Ascending aorta (tissue), 2 donors: ENCODE results near the gene AXDND1. TPM values are rescaled to one million over a fixed set of nuclear protein-coding genes. Genes with fewer than 3 reads are reported as not detected.
"Not testable (repeated sequence)": the region's sequence is repeated elsewhere in the genome, so short reads cannot be mapped to it uniquely, and the experiment has no call there.

ENCODE experiments used
- DNase-seq, 2 donors: peaks; one replicate each; pipeline ENCODE4 v3.0.0-alpha.2; 2019; ENCODE audit warnings: low spot score in 2 of 2
- H3K27ac ChIP-seq, 2 donors: fragments of 200-600 bp; sonication (generic); one replicate each; pipeline ENCODE4 v1.5.1; 2016 to 2017; ENCODE audit warnings: mild to moderate bottlenecking in 1 of 2
- H3K27me3 ChIP-seq: fragments of 200-600 bp; sonication (generic); one replicate; pipeline ENCODE4 v1.5.1; 2017
- H3K36me3 ChIP-seq, 2 donors: fragments of 200-600 bp; sonication (generic); one replicate each; pipeline ENCODE4 v1.5.1; 2016
- H3K4me1 ChIP-seq, 2 donors: fragments of 200-600 bp; sonication (generic); one replicate each; pipeline ENCODE4 v1.5.1; 2016 to 2017; ENCODE audit warnings: mild to moderate bottlenecking in 1 of 2
- H3K4me3 ChIP-seq, 2 donors: fragments of 200-600 bp; sonication (generic); one replicate each; pipeline ENCODE4 v1.5.1; 2016 to 2017; ENCODE audit warnings: mild to moderate bottlenecking in 1 of 2
- H3K9me3 ChIP-seq, 2 donors: fragments of 200-600 bp; sonication (generic); one replicate each; pipeline ENCODE4 v1.5.1; 2016
- intact Hi-C: fragments of 100-400 bp; cut with DNase I; formaldehyde crosslinking; loops from one replicate; pipeline ENCODE4 v1.15.1; 2023
- total RNA-seq: library from RNA; depleted of rRNA; stranded (reverse); fragments of >200 nt; gene quantifications from one replicate; pipeline ENCODE4 v1.1.0, GENCODE V29; 2016
- TF ChIP-seq, protein P1 (sequence below), 3 experiments: fragments of 200-600 bp in 2 of 3; fragments of 450-650 bp in 1 of 3; sonication (generic) in 2 of 3; IDR thresholded peaks; one replicate each; pipeline ENCODE4 v1.5.1; 2016 to 2019; ENCODE audit warnings: antibody characterized with exemption in 3 of 3, mild to moderate bottlenecking in 1 of 3, moderate library complexity in 1 of 3

Gene AXDND1
- total RNA-seq, 1 donor from 2014 or later: not detected

DNA sequence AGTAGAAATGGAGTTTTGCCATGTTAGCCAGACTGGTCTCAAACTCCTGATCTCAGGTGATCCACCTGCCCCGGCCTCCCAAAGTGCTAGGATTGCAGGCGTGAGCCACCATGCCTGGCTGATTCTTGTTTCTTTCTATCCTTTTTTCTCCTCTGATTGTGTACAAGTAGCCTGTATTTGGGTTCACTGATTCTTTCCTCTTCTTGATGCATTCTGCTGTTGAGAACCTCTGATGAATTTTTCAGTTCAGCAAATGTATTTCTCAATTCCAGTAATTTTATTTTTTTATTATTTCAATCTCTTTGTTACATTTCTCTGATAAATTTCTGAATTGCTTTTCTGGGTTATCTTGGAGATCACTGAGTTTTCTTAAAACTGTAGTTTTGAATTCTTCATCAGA lies 58.8 kb downstream of the AXDND1 start:
- Histone ChIP-seq H3K4me1 (no peaks in the 10 kb centered on the region), H3K27ac (no peak overlapping the region), H3K9me3 (peaks cover 0 to 10% of the 10 kb centered on the region in 2 donors), H3K4me3 (no peak overlapping the region), H3K27me3 (no peaks in the 10 kb centered on the region), H3K36me3 (no peaks in the 10 kb centered on the region)
- no peak for DNase-seq
- TF ChIP-seq, protein P1, sequence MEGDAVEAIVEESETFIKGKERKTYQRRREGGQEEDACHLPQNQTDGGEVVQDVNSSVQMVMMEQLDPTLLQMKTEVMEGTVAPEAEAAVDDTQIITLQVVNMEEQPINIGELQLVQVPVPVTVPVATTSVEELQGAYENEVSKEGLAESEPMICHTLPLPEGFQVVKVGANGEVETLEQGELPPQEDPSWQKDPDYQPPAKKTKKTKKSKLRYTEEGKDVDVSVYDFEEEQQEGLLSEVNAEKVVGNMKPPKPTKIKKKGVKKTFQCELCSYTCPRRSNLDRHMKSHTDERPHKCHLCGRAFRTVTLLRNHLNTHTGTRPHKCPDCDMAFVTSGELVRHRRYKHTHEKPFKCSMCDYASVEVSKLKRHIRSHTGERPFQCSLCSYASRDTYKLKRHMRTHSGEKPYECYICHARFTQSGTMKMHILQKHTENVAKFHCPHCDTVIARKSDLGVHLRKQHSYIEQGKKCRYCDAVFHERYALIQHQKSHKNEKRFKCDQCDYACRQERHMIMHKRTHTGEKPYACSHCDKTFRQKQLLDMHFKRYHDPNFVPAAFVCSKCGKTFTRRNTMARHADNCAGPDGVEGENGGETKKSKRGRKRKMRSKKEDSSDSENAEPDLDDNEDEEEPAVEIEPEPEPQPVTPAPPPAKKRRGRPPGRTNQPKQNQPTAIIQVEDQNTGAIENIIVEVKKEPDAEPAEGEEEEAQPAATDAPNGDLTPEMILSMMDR (IDR thresholded peaks at IDR 0.05): no peak
- intact Hi-C loops: no loop called here

DNA sequence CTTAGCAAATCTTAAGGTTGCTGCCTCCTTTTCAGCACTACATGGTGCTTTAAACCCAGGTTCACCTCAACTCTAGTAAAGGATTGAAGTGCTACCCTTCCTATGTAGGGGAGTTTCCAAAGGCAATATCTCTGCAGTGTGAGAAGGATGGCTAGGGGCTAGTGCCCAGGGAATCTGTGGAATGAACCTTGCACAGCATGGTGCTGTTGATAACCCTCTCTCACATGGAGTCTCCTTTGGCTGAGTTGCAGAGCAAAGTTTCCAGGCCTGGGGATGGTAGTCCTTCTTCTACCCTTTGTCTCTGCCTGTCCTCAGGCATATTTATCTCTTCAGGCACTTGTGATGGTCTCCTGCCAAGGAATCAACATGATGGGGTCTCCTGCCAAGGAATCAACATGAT lies 59.4 kb downstream of the AXDND1 start:
- Histone ChIP-seq H3K4me3 (no peak overlapping the region), H3K9me3 (peaks cover 0 to 10% of the 10 kb centered on the region in 2 donors), H3K4me1 (no peaks in the 10 kb centered on the region), H3K27me3 (no peaks in the 10 kb centered on the region), H3K36me3 (no peaks in the 10 kb centered on the region), H3K27ac (no peak overlapping the region)
- DNase-seq: no peak
- TF ChIP-seq, protein P1 (IDR thresholded peaks at IDR 0.05): no peak
- intact Hi-C loops: no loop called here

DNA sequence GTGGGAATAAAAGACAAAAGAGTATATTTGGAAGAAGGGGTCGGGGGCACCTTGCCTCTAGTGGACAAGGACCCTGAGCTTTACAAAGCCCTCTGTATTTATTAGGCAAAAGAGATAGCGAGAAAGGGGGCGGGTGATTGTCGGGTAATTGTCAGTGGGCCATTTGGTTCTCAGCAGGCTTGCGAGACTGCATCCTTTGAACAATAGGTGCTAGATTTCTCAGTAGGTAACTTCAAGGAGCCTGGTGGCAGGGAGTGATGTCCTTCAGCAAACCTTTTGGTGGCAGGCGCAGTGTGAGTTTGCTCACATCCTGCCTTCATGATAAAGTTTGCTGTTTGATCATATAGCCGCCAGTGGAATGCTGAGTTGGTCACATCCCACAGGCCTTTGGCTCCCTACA lies 71.4 kb downstream of the AXDND1 start:
- Histone ChIP-seq H3K27ac (no peak overlapping the region), H3K4me1 (no peaks in the 10 kb centered on the region), H3K4me3 (no peak overlapping the region), H3K9me3 (no peaks in the 10 kb centered on the region), H3K36me3 (no peaks in the 10 kb centered on the region), H3K27me3 (no peaks in the 10 kb centered on the region)
- intact Hi-C loops: no loop called here
- TF ChIP-seq, protein P1 (IDR thresholded peaks at IDR 0.05): no peak
- DNase-seq: no peak

DNA sequence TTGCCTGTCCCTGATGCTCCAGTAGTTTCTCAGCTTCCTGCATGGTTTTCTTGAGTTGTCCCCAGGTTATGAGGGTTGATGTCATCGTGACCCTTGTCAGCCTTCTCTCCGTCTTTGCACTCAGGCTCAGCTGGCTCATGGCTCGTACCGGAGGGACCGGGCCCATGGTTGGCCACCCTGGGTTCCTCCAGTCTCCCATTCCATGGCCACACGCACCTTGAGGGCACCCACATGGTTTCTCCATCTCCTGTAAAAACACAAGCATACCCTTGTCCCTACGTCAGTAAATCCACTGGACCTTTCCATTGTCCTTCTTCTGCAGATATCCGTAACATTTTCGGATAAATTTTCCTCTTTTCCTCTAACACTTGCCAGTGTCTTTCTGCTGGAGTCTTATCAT lies 73.9 kb downstream of the AXDND1 start:
- H3K4me1 ChIP-seq, H3K9me3 ChIP-seq, H3K27ac ChIP-seq, H3K4me3 ChIP-seq, H3K36me3 ChIP-seq, intact Hi-C loops, DNase-seq, H3K27me3 ChIP-seq: not testable (repeated sequence)

DNA sequence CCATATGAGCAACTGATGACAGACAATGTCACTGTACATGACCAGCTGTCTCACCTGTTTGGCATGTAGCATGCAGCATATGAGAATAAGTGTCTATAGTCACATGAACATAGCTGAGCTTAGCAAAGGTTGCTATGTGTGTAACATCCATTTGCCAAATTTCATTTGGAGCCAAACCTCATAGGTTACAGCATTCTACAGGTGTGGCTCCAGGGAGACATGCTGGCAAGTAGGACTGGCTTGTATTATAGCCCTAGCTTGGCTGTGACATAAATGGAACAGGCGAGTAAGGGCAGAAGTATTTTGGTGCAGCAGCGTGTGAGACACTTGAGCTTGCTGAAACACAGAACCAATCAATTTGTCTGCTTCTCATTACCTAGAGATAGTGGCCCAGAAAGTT lies 74.5 kb downstream of the AXDND1 start:
- H3K27ac ChIP-seq, DNase-seq, H3K27me3 ChIP-seq, H3K4me3 ChIP-seq, H3K4me1 ChIP-seq, H3K36me3 ChIP-seq, H3K9me3 ChIP-seq, intact Hi-C loops: not testable (repeated sequence)

DNA sequence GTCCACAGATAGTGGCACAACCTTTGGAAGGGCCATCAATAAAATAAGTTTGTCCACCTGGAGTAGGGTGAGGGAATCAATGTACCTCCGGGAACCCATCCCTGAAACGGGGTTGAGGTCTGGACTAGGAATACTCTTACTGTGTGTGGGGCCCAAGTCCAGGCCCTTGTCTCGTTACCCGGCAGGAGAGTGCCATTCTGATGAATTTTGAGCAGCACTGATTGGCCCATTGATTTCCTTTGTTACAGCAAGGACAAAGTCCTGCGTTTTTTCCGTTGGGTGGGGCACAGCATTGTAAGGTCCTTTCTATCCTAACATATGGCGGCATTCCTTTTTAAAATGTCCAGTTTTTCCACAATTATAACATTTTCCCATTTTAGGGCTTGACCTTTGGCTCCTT lies 75.2 kb downstream of the AXDND1 start:
- Histone ChIP-seq H3K4me3 (no peak overlapping the region), H3K4me1 (no peaks in the 10 kb centered on the region), H3K27ac (no peak overlapping the region), H3K36me3 (no peaks in the 10 kb centered on the region), H3K9me3 (no peaks in the 10 kb centered on the region), H3K27me3 (no peaks in the 10 kb centered on the region)
- DNase-seq: no peak
- intact Hi-C loops: no loop called here
- TF ChIP-seq, protein P1 (IDR thresholded peaks at IDR 0.05): no peak

DNA sequence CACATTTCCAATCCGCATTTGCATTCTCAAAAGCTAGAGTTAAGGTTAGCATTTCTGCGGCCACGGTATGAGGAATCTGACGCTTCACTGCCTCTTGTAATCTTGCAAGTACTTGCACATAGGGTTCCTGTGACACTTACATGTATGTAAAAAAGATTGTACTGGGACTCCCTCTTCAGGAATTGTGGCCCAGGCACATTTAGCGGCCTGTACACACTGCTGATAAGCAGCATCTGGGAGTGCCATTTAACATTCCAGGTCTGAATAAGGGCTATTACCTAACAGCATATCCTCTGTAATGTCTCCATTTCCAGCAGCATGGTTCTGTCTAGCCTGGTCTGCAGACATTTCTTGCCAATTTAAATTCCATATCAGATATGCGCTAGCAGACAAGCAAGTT lies 75.7 kb downstream of the AXDND1 start:
- Histone ChIP-seq H3K36me3 (no peaks in the 10 kb centered on the region), H3K27ac (no peak overlapping the region), H3K9me3 (no peaks in the 10 kb centered on the region), H3K4me1 (no peaks in the 10 kb centered on the region), H3K4me3 (no peak overlapping the region), H3K27me3 (no peaks in the 10 kb centered on the region)
- DNase-seq: no peak
- intact Hi-C loops: no loop called here
- TF ChIP-seq, protein P1 (IDR thresholded peaks at IDR 0.05): no peak

DNA sequence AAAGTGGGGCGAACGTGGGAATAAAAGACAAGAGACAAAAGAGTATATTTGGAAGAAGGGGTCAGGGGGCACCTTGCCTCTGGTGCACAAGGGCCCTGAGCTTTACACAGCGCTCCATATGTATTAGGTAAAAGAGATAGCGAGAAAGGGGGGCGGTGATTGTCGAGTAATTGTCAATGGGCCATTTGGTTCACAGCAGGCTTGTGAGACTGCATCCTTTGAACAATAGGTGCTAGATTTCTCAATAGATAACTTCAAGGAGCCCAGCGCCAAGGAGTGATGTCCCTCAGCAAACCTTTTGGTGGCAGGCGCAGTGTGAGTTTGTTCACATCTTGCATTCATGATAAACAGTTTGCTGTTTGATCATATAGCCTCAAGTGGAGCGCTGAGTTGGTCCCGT lies 77.1 kb downstream of the AXDND1 start:
- H3K4me3 ChIP-seq, DNase-seq, H3K36me3 ChIP-seq, H3K27me3 ChIP-seq, H3K4me1 ChIP-seq, intact Hi-C loops, H3K27ac ChIP-seq, H3K9me3 ChIP-seq: not testable (repeated sequence)
